ENCODE data around the gene KCTD1. TPM values are rescaled to one million over a fixed set of nuclear protein-coding genes. Genes with fewer than 3 reads are reported as not detected.

KCTD1 gene
- total and polyA plus RNA-seq, 2 of the 4 experiments (the other 2 are of a cell fraction), result 5.0 to 5.8 TPM

GRCh38 chr18:26521617-26522016 is 26.7 kb downstream of the KCTD1 start:
- Histone ChIP-seq H3K23ac (ENCODE audit: low read depth, low read length) (no peak overlapping the region), H3K9me1 (ENCODE audit: insufficient read depth, low read length) (no peaks in the 10 kb centered on the region), H4K8ac (ENCODE audit: low read depth in 2 of 2, low read length in 2 of 2) (no peak overlapping the region), H3K4me2 (ENCODE audit: low read depth, low read length) (no peak overlapping the region), H3K27ac (ENCODE audit: insufficient read depth, low read length) (no peak overlapping the region), H3K18ac (ENCODE audit: low read depth, low read length) (no peak overlapping the region), H4K20me1 (ENCODE audit: insufficient read depth, low read length) (no peaks in the 10 kb centered on the region), H3K79me1 (ENCODE audit: low read depth in 1 of 2, low read length in 2 of 2) (peaks cover 0 to 5% of the 10 kb centered on the region in 2 experiments; a peak in 2 of 4 replicates), H2BK120ac (ENCODE audit: low read depth, low read length) (no peak overlapping the region), H2BK20ac (ENCODE audit: low read depth, low read length) (no peak overlapping the region), H2BK5ac (ENCODE audit: low read depth, low read length, poor library complexity, severe bottlenecking) (no peak overlapping the region), H3K4me1 (ENCODE audit: control insufficient read depth, insufficient read depth, low read length) (peaks cover 6% of the 10 kb centered on the region; the same call in 1 of the 2 replicates), H4K91ac (ENCODE audit: insufficient read depth, low read depth, low read length) (no peak overlapping the region), H2AFZ (replicated peaks; ENCODE audit: low read length, poor library complexity) (no peak overlapping the region), H3K9me3 (ENCODE audit: control insufficient read depth, insufficient read depth, low read length) (no peaks in the 10 kb centered on the region), H3K14ac (replicated peaks; ENCODE audit: low read depth, low read length) (no peak overlapping the region), H3K56ac (ENCODE audit: extremely low read depth, insufficient read depth, low read length) (no peak overlapping the region), H3K4ac (ENCODE audit: low read depth, low read length) (no peak overlapping the region), H2BK15ac (ENCODE audit: low read depth, low read length) (no peak overlapping the region), H3K9ac (ENCODE audit: low read depth, low read length) (no peak overlapping the region), H3K36me3 (ENCODE audit: control insufficient read depth, insufficient read depth, low read length) (no peaks in the 10 kb centered on the region), H2AK9ac (replicated peaks; ENCODE audit: low read depth, low read length, poor library complexity) (no peak overlapping the region), H3K4me3 (ENCODE audit: insufficient read depth, low read depth, low read length) (no peak overlapping the region), H3K27me3 (ENCODE audit: control insufficient read depth, insufficient read depth, low read length) (no peaks in the 10 kb centered on the region), H4K5ac (ENCODE audit: low read depth, low read length) (no peak overlapping the region), H2AK5ac (ENCODE audit: low read depth, low read length) (no peak overlapping the region)
- WGBS, 2 experiments (ENCODE audit: extremely low coverage in 2 of 2, insufficient read length in 1 of 2), result no CpG with 5 or more reads among the region's 4 CpGs
- ChIA-PET CTCF (interaction anchor here (1.1 to 1.3 kb wide), 2 partner anchors 20 to 35 kb away, joined by 3 read pairs; no protein-coding TSS in a partner anchor), POLR2A (ENCODE audit: unreplicated experiment) (no interaction called here)
- intact Hi-C loops (cut with micrococcal nuclease), result no loop called here
- dilution Hi-C loops (cut with HindIII; ENCODE audit: low sequenced_read_pairs, unreplicated experiment), result no loop called here
- no peak for ATAC-seq (ENCODE audit: low read depth)
- in situ Hi-C loops (cut with MboI; ENCODE audit: low sequenced_read_pairs), result no loop called here
- no TSS peak for BruUV-seq (replicated peaks)
- TF ChIP-seq SMC3 (IDR thresholded peaks at IDR 0.05; ENCODE audit: low read depth, low read length), result no peak
- no peak for DNase-seq
